NCI-H510A treated with DMSO at 0.1 percent for 48 hours (cell line): ENCODE data around the gene BCAS3.

Experiments used
- DNase-seq: peaks from one replicate; lab custom pipeline; 2025; lab: John Stamatoyannopoulos, UW

Gene BCAS3

GRCh38 chr17:61064087-61064951, 386.7 kb downstream of the BCAS3 start:
- DNase-seq = no peak

GRCh38 chr17:61065263-61065773, 387.7 kb downstream of the BCAS3 start:
- DNase-seq = no peak

GRCh38 chr17:61066062-61066461, 388.4 kb downstream of the BCAS3 start:
- no peak for DNase-seq

- DNase-seq = no peak
Measured at GRCh38 chr17:61070649-61071048, 393.0 kb downstream of the BCAS3 start.

GRCh38 chr17:61072648-61073047, 395.0 kb downstream of the BCAS3 start:
- no peak for DNase-seq

- DNase-seq = no peak
Measured at GRCh38 chr17:61073131-61073530, 395.5 kb downstream of the BCAS3 start.

GRCh38 chr17:61073799-61074513, 396.3 kb downstream of the BCAS3 start:
- no peak for DNase-seq

GRCh38 chr17:61075988-61076387, 398.3 kb downstream of the BCAS3 start:
- DNase-seq = no peak

GRCh38 chr17:61076621-61077031, 399.0 kb downstream of the BCAS3 start:
- DNase-seq = no peak

GRCh38 chr17:61081959-61082358, 404.3 kb downstream of the BCAS3 start:
- no peak for DNase-seq

GRCh38 chr17:61084260-61084659, 406.6 kb downstream of the BCAS3 start:
- DNase-seq = no peak

GRCh38 chr17:61087024-61087423, 409.4 kb downstream of the BCAS3 start:
- no peak for DNase-seq

- DNase-seq = no peak
Measured at GRCh38 chr17:61088556-61088955, 410.9 kb downstream of the BCAS3 start.

- DNase-seq = no peak
Measured at GRCh38 chr17:61091096-61091495, 413.4 kb downstream of the BCAS3 start.

GRCh38 chr17:61097781-61098180, 420.1 kb downstream of the BCAS3 start:
- no peak for DNase-seq

- DNase-seq = no peak
Measured at GRCh38 chr17:61106354-61106753, 428.7 kb downstream of the BCAS3 start.

GRCh38 chr17:61116577-61116976, 438.9 kb downstream of the BCAS3 start:
- no peak for DNase-seq

GRCh38 chr17:61117983-61118382, 440.3 kb downstream of the BCAS3 start:
- DNase-seq = no peak

GRCh38 chr17:61118871-61119270, 441.2 kb downstream of the BCAS3 start:
- DNase-seq = no peak

- no peak for DNase-seq
Measured at GRCh38 chr17:61122326-61122913, 444.8 kb downstream of the BCAS3 start.

- no peak for DNase-seq
Measured at GRCh38 chr17:61124562-61124961, 446.9 kb downstream of the BCAS3 start.

GRCh38 chr17:61126473-61127249, 449.0 kb downstream of the BCAS3 start:
- DNase-seq = no peak
